BJ (cell line): Measurements from ENCODE around the gene PARM1. TPM values are rescaled to one million over a fixed set of nuclear protein-coding genes. Genes with fewer than 3 reads are reported as not detected.

Experiments
- CTCF ChIA-PET: fragments of 350-600 bp; formaldehyde crosslinking; extraction: SDS; loops from one replicate; lab custom pipeline; 2021; ENCODE audit warnings: antibody characterized with exemption, inconsistent platforms; lab: Yijun Ruan, JAX
- POLR2A ChIA-PET: fragments of 300-600 bp; sonication (Branson Sonifier 250); formaldehyde crosslinking; extraction: SDS; loops from one replicate; lab custom pipeline; 2021; ENCODE audit warnings: antibody characterized with exemption; lab: Charles Lee
- DNase-seq: peaks from one replicate; pipeline ENCODE4 v3.0.0-alpha.2; 2011; ENCODE audit warnings: low read depth
- H3K27me3 ChIP-seq: 2 replicates; pipeline ENCODE4 v1.6.0; 2011; ENCODE audit warnings: low read length; ENCODE audit not compliant: control insufficient read depth, insufficient read depth
- H3K36me3 ChIP-seq: 2 replicates; pipeline ENCODE4 v1.5.1; 2011; ENCODE audit warnings: low read length; ENCODE audit not compliant: control insufficient read depth, insufficient read depth
- H3K4me3 ChIP-seq: 2 replicates; pipeline ENCODE4 v1.5.1; 2011; ENCODE audit warnings: low read depth, mild to moderate bottlenecking, control low read depth, low read length
- polyA plus RNA-seq: library from polyadenylated mRNA; depleted of rRNA; stranded (reverse); fragments of >200 nt; gene quantifications from 2 replicates; pipeline ENCODE4 v1.2.3, GENCODE V29; 2011
- TF ChIP-seq, protein P1 (sequence below): IDR thresholded peaks from 2 replicates; pipeline ENCODE4 v1.5.1; 2011; ENCODE audit warnings: low read depth, mild to moderate bottlenecking, control low read depth, inconsistent platforms, low read length, moderate library complexity; ENCODE audit not compliant: insufficient read depth

PARM1 gene
- polyA plus RNA-seq, 1 experiment, result 0.01 TPM

- H3K4me3 ChIP-seq, result no peak overlapping the region
- TF ChIP-seq, protein P1, sequence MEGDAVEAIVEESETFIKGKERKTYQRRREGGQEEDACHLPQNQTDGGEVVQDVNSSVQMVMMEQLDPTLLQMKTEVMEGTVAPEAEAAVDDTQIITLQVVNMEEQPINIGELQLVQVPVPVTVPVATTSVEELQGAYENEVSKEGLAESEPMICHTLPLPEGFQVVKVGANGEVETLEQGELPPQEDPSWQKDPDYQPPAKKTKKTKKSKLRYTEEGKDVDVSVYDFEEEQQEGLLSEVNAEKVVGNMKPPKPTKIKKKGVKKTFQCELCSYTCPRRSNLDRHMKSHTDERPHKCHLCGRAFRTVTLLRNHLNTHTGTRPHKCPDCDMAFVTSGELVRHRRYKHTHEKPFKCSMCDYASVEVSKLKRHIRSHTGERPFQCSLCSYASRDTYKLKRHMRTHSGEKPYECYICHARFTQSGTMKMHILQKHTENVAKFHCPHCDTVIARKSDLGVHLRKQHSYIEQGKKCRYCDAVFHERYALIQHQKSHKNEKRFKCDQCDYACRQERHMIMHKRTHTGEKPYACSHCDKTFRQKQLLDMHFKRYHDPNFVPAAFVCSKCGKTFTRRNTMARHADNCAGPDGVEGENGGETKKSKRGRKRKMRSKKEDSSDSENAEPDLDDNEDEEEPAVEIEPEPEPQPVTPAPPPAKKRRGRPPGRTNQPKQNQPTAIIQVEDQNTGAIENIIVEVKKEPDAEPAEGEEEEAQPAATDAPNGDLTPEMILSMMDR, result no peak
- ChIA-PET POLR2A (no interaction called here), CTCF (no interaction called here)
- no peaks in the 10 kb centered on the region for H3K36me3 ChIP-seq
- H3K27me3 ChIP-seq, result no peaks in the 10 kb centered on the region
- no peak for DNase-seq
Measured at GRCh38 chr4:74971862-74972261, 38.9 kb downstream of the PARM1 start.

DNA sequence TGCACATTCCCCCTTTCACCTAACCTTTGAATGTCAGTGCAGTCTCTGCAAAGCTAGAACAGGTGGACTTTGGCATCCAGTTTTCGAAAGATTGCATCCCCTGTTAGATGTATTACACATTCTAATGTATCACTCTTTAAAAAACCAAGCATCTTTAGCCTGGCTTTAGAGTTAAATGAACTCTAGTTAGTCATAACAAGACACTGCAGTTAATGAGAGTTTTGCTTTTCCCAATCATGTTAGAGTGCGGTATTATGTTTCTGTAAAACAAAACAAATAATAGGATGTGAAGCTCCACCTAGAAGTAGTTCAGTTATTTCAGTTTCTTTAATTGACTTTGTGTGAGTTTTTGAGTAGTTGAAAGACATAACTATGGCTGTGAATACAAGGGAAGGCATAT lies 42.2 kb downstream of the PARM1 start:
- Histone ChIP-seq H3K36me3 (no peaks in the 10 kb centered on the region), H3K4me3 (no peak overlapping the region), H3K27me3 (no peaks in the 10 kb centered on the region)
- no peak for DNase-seq
- CTCF ChIA-PET, result no interaction called here
- POLR2A ChIA-PET, result no interaction called here
- TF ChIP-seq, protein P1, result no peak

DNA sequence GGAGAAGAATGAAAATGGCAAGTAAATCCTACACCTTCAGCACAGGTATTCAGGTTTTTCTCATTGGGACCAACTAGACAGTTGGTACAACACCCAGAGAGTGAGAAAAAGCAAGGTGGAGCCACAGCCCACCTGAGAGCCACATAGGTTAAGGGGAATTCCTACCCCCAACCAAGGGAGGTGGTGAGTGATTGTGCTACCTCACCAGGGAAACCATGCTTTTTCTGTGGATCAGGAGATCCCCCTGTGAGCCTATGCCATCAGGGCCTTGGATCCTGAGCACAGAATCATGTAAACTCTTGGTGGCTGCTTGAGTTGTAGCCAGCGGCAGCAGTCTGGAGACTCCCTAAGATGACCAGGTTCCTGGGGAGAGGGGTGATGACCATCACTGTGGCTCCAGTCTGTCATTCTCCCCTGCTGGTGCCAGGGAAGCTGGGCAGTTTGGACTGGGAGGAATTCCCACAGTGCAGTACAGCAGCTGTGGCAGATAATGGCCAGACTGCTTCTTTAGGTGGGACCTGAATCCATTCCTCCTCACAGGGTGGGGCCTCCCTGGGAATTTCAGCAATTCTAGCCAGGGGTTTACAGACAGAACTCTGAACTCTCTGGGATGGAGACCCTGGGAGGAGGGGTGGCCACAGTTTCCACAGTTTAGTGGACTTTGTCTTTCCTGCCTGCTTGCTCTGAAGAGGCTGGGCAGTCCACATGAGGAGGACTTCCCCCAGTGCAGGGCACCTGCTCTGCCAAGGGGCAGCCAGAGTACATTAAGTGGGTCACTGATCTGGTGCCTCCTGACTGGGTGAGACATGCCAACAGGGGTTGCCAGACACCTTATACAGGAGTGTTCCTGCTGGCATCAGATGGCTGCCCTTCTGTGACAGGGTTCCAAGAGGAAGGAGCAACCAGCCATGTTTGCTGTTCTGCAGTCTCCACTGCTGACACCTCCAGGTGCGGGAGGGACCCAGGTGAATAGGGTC lies 43.2 kb downstream of the PARM1 start:
- ChIA-PET CTCF (no interaction called here), POLR2A (no interaction called here)
- no peak overlapping the region for H3K4me3 ChIP-seq
- TF ChIP-seq, protein P1, result no peak
- no peaks in the 10 kb centered on the region for H3K27me3 ChIP-seq
- no peaks in the 10 kb centered on the region for H3K36me3 ChIP-seq
- DNase-seq, result no peak

DNA sequence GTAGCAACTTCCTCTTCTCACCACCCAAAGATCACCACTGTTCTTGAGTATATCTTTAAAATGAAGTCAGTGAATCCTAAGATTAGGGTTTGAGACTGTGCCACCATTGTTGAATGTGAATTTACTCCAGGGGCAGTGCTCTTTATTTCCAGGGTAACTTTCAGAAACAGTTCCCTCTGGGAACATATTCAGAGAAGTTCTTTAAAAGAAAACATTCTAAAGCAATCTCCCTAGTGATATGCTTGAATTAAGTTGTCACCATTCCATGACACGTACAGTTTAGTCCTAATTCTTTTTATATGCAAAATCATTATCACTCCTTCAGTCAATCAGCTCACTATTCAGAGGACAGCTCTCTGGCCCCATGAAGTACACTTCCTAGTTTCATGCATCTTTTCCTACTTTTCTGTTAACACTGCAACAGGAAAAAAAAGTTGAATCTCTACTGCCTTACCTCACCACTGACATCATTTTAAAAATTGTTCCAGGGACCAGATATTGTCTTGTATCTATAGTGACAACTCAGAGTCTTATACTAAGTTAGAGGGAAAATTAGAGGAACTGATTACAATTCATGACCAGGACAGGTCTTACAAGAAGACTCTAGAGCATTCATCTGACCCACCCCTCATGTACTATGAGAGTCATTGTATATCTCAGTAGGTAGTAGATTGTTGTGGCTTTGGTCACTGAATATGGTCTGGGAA lies 49.8 kb downstream of the PARM1 start:
- H3K36me3 ChIP-seq, result no peaks in the 10 kb centered on the region
- DNase-seq, result no peak
- TF ChIP-seq, protein P1, result no peak
- POLR2A ChIA-PET, result no interaction called here
- no peaks in the 10 kb centered on the region for H3K27me3 ChIP-seq
- H3K4me3 ChIP-seq, result no peak overlapping the region
- CTCF ChIA-PET, result interaction anchor here (1.2 kb wide), 1 partner anchor 73 kb away, joined by 3 read pairs; no protein-coding TSS in a partner anchor

- ChIA-PET POLR2A (no interaction called here), CTCF (interaction anchor here (1.2 kb wide), 1 partner anchor 73 kb away, joined by 3 read pairs; no protein-coding TSS in a partner anchor)
- no peak for DNase-seq
- TF ChIP-seq, protein P1, result no peak
- Histone ChIP-seq H3K36me3 (no peaks in the 10 kb centered on the region), H3K27me3 (no peaks in the 10 kb centered on the region), H3K4me3 (no peak overlapping the region)
Measured at GRCh38 chr4:74983253-74983635, 50.3 kb downstream of the PARM1 start.
